NCI-H446 treated with DMSO at 0.1 percent for 48 hours (cell line): Measurements from ENCODE around the gene CST3.
"Not testable (repeated sequence)": the region's sequence is repeated elsewhere in the genome, so short reads cannot be mapped to it uniquely, and the experiment has no call there.

Experiments used
- DNase-seq: peaks from one replicate; lab custom pipeline; 2025; lab: John Stamatoyannopoulos, UW

CST3 gene

GRCh38 chr20:23628402-23629016 lies 9.2 kb downstream of the CST3 start:
- DNase-seq: no peak

- no peak for DNase-seq
Observed at GRCh38 chr20:23627501-23627900, 10.3 kb downstream of the CST3 start.

GRCh38 chr20:23626040-23626620 lies 11.6 kb downstream of the CST3 start:
- no peak for DNase-seq

- DNase-seq: no peak
Observed at GRCh38 chr20:23625236-23625964, 12.4 kb downstream of the CST3 start.

GRCh38 chr20:23624324-23624691 lies 13.4 kb downstream of the CST3 start:
- DNase-seq: no peak

- DNase-seq: no peak
Observed at GRCh38 chr20:23623666-23624323, 14.0 kb downstream of the CST3 start.

- peak; percentile 70 for DNase-seq
Observed at GRCh38 chr20:23622839-23623343, 14.9 kb downstream of the CST3 start.

GRCh38 chr20:23622401-23622800 lies 15.4 kb downstream of the CST3 start:
- not testable (repeated sequence) for DNase-seq

- not testable (repeated sequence) for DNase-seq
Observed at GRCh38 chr20:23620670-23621386, 16.9 kb downstream of the CST3 start.

- no peak for DNase-seq
Observed at GRCh38 chr20:23614163-23614562, 23.6 kb downstream of the CST3 start.

- no peak for DNase-seq
Observed at GRCh38 chr20:23613676-23614075, 24.1 kb downstream of the CST3 start.

- no peak for DNase-seq
Observed at GRCh38 chr20:23612396-23612795, 25.4 kb downstream of the CST3 start.

GRCh38 chr20:23609486-23610109 lies 28.2 kb downstream of the CST3 start:
- DNase-seq: no peak

- no peak for DNase-seq
Observed at GRCh38 chr20:23608251-23608846, 29.4 kb downstream of the CST3 start.

- DNase-seq: no peak
Observed at GRCh38 chr20:23607497-23608245, 30.1 kb downstream of the CST3 start.

GRCh38 chr20:23606652-23607049 lies 31.1 kb downstream of the CST3 start:
- DNase-seq: peak; percentile 52

GRCh38 chr20:23605867-23606651 lies 31.7 kb downstream of the CST3 start, which contains the start of gene CST9:
Gene CST9, minus strand, starts transcription at chr20:23605917. Its CDS starts 53 bp downstream, at chr20:23605864.
- no peak for DNase-seq

- no peak for DNase-seq
Observed at GRCh38 chr20:23604306-23604705, 33.4 kb downstream of the CST3 start.

- DNase-seq: no peak
Observed at GRCh38 chr20:23603321-23603720, 34.4 kb downstream of the CST3 start.
